Hepatocyte (in vitro differentiated cells): ENCODE results near the gene SLC6A20. TPM values are rescaled to one million over a fixed set of nuclear protein-coding genes. Genes with fewer than 3 reads are reported as not detected.

Experiments
- DNase-seq: peaks from one replicate; pipeline ENCODE4 v3.0.0-alpha.2; 2016; ENCODE audit warnings: low spot score
- H2AFZ ChIP-seq: fragments of 200-600 bp; sonication (generic); 2 replicates; pipeline ENCODE4 v1.6.0; 2016; ENCODE audit warnings: antibody characterized with exemption, mild to moderate bottlenecking
- H3K27ac ChIP-seq: fragments of 200-600 bp; sonication (generic); 2 replicates; pipeline ENCODE4 v1.5.1; 2016; ENCODE audit warnings: mild to moderate bottlenecking
- H3K27me3 ChIP-seq: fragments of 200-600 bp; sonication (generic); 2 replicates; pipeline ENCODE4 v1.6.1; 2016
- H3K36me3 ChIP-seq: fragments of 200-600 bp; sonication (generic); replicated peaks from 2 replicates; pipeline ENCODE4 v1.5.1; 2016; ENCODE audit warnings: low read depth; ENCODE audit not compliant: insufficient read depth
- H3K4me1 ChIP-seq: fragments of 200-600 bp; sonication (generic); 2 replicates; pipeline ENCODE4 v1.5.1; 2016; ENCODE audit warnings: mild to moderate bottlenecking, moderate library complexity; ENCODE audit not compliant: insufficient read depth
- H3K4me2 ChIP-seq: fragments of 200-600 bp; sonication (generic); 2 replicates; pipeline ENCODE4 v1.6.0; 2016
- H3K4me3 ChIP-seq: fragments of 200-600 bp; sonication (generic); 2 replicates; pipeline ENCODE4 v1.5.1; 2016; ENCODE audit warnings: mild to moderate bottlenecking
- H3K79me2 ChIP-seq: fragments of 200-600 bp; sonication (generic); 2 replicates; pipeline ENCODE4 v1.6.0; 2017; ENCODE audit warnings: mild to moderate bottlenecking
- H3K9me2 ChIP-seq: fragments of 200-600 bp; sonication (generic); replicated peaks from 2 replicates; pipeline ENCODE4 v1.6.0; 2017; ENCODE audit warnings: mild to moderate bottlenecking; ENCODE audit not compliant: insufficient read depth
- H3K9me3 ChIP-seq: fragments of 200-600 bp; sonication (generic); 2 replicates; pipeline ENCODE4 v1.5.1; 2016; ENCODE audit warnings: low read depth, mild to moderate bottlenecking
- H4K20me1 ChIP-seq: fragments of 200-600 bp; sonication (generic); 2 replicates; pipeline ENCODE4 v1.6.0; 2016; ENCODE audit warnings: mild to moderate bottlenecking; ENCODE audit not compliant: insufficient read depth, poor library complexity, severe bottlenecking
- CTCF ChIP-seq: fragments of 200-600 bp; sonication (generic); IDR thresholded peaks from 2 replicates; pipeline ENCODE4 v1.5.1; 2016; ENCODE audit warnings: antibody characterized with exemption, mild to moderate bottlenecking; ENCODE audit not compliant: poor library complexity
- EZH2 ChIP-seq: fragments of 200-600 bp; sonication (generic); IDR thresholded peaks from 2 replicates; pipeline ENCODE4 v1.6.1; 2016; ENCODE audit warnings: antibody characterized with exemption, mild to moderate bottlenecking, borderline replicate concordance
- EZH2phosphoT487 ChIP-seq: fragments of 200-600 bp; sonication (generic); IDR thresholded peaks from one replicate; pipeline ENCODE4 v1.6.1; 2018; ENCODE audit warnings: antibody characterized with exemption, mild to moderate bottlenecking, low read depth, moderate library complexity; ENCODE audit not compliant: unreplicated experiment, severe bottlenecking
- WGBS: methylation state at CpG from one replicate; pipeline ENCODE4 v1.1.6; 2016; ENCODE audit warnings: low lambda C conversion rate; ENCODE audit errors: missing lambda C conversion rate; 5-methylcytosine and 5-hydroxymethylcytosine counted together
- polyA plus RNA-seq: library from polyadenylated mRNA; unstranded; fragments of >200 nt; fragmentation: Nextera tagmentation; extraction: Ambion mirVana; gene quantifications from 2 replicates; pipeline ENCODE4 v1.2.1, GENCODE V29; 2016
- total RNA-seq: library from RNA; depleted of rRNA; stranded (reverse); fragments of >200 nt; gene quantifications from 2 replicates; pipeline ENCODE4 v1.2.3, GENCODE V29; 2014

The SLC6A20 gene
- total and polyA plus RNA-seq, 2 experiments from 2014 or later: 5.7 to 9.6 TPM

GRCh38 chr3:45794177-45794560, 2.2 kb downstream of the SLC6A20 start:
- Histone ChIP-seq H3K36me3 (no peaks in the 10 kb centered on the region), H3K27ac (no peak overlapping the region), H3K4me2 (no peak overlapping the region), H2AFZ (no peak overlapping the region), H3K79me2 (no peaks in the 10 kb centered on the region), H3K9me2 (no peaks in the 10 kb centered on the region), H3K9me3 (no peaks in the 10 kb centered on the region), H3K4me3 (no peak overlapping the region), H3K27me3 (peaks cover 39% of the 10 kb centered on the region), H3K4me1 (peaks cover 4% of the 10 kb centered on the region), H4K20me1 (no peaks in the 10 kb centered on the region)
- DNase-seq: no peak
- 92% methylated on average over 5 of the region's 5 CpGs for WGBS
- no peak for TF ChIP-seq CTCF
- no peak for TF ChIP-seq EZH2
- TF ChIP-seq EZH2phosphoT487: no peak

GRCh38 chr3:45793482-45794176, 2.7 kb downstream of the SLC6A20 start:
- H4K20me1 ChIP-seq: no peaks in the 10 kb centered on the region
- no peaks in the 10 kb centered on the region for H3K36me3 ChIP-seq
- H3K79me2 ChIP-seq: no peaks in the 10 kb centered on the region
- TF ChIP-seq EZH2 (no peak), CTCF (no peak), EZH2phosphoT487 (no peak)
- no peaks in the 10 kb centered on the region for H3K9me3 ChIP-seq
- no peak overlapping the region for H3K4me3 ChIP-seq
- no peak overlapping the region for H3K27ac ChIP-seq
- H2AFZ ChIP-seq: no peak overlapping the region
- H3K9me2 ChIP-seq: no peaks in the 10 kb centered on the region
- H3K4me1 ChIP-seq: peaks cover 4% of the 10 kb centered on the region
- peaks cover 33% of the 10 kb centered on the region for H3K27me3 ChIP-seq
- no peak for DNase-seq
- H3K4me2 ChIP-seq: no peak overlapping the region
- WGBS: 64% methylated on average over 9 of the region's 9 CpGs

GRCh38 chr3:45792516-45793172, 3.7 kb downstream of the SLC6A20 start:
- 89% methylated on average over 7 of the region's 7 CpGs for WGBS
- no peaks in the 10 kb centered on the region for H3K79me2 ChIP-seq
- no peaks in the 10 kb centered on the region for H3K9me2 ChIP-seq

More at GRCh38 chr3:45792516-45793172, 3.7 kb downstream of the SLC6A20 start:
- Histone ChIP-seq H4K20me1 (no peaks in the 10 kb centered on the region), H3K9me3 (no peaks in the 10 kb centered on the region), H3K4me1 (peaks cover 4% of the 10 kb centered on the region), H3K27me3 (peaks cover 32% of the 10 kb centered on the region), H2AFZ (no peak overlapping the region), H3K4me3 (no peak overlapping the region), H3K27ac (no peak overlapping the region), H3K4me2 (no peak overlapping the region), H3K36me3 (no peaks in the 10 kb centered on the region)
- no peak for DNase-seq
- TF ChIP-seq CTCF (no peak), EZH2phosphoT487 (no peak), EZH2 (no peak)
